HG02798 (cell line): ENCODE data around the gene RAP1B.
"Not testable (repeated sequence)": the region's sequence is repeated elsewhere in the genome, so short reads cannot be mapped to it uniquely, and the experiment has no call there.

Source experiments
- ATAC-seq: cut with Tn5 transposase; IDR thresholded peaks from one replicate; pipeline ENCODE4 v1.9.1; 2021; ENCODE audit warnings: mild to moderate bottlenecking; ENCODE audit not compliant: unreplicated experiment, poor library complexity

The RAP1B gene

GRCh38 chr12:68631227-68631626, 20.5 kb downstream of the RAP1B start:
- no peak for ATAC-seq

DNA sequence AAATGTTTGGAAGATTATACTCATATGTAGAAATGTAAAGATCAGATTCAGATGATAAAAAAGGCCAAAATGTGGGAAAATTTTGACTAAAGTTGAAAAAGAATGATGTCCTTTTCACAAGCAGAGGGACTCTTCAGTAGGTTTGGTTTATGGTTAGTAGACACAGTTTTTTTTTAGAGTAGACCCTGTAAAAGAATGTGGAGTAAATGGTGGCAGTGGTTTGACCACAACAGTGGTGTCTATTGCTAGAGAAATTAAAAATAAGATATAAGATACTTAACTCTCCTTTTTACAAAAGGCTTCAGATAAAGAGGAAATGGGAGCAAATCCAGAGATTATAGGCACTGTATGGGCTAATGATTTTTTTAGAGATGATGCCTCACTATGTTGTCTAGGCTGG, 21.8 kb downstream of the RAP1B start:
- no peak for ATAC-seq

GRCh38 chr12:68633614-68634558, 23.2 kb downstream of the RAP1B start:
- no peak for ATAC-seq

- ATAC-seq = no peak
These were observed 25.6 kb downstream of the RAP1B start for GRCh38 chr12:68636268-68636667.

DNA sequence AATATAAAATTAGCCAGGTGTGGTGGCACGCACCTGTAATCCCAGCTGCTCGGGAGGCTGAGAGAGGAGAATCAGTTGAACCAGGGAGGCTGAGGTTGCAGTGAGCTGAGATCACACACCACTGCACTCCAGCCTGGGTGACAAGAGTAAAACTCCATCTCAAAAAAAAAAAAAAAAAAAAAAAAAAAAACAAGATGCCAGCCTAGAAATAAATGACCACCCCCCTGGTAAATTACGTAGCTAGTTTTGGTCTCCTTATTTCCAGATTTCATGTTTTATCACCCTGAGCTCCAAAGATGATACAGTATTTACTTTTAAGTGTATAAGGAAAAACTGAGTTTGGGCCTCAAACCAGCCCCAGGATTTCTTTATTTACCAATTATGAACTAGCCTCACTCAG, 26.7 kb downstream of the RAP1B start:
- ATAC-seq = not testable (repeated sequence)

DNA sequence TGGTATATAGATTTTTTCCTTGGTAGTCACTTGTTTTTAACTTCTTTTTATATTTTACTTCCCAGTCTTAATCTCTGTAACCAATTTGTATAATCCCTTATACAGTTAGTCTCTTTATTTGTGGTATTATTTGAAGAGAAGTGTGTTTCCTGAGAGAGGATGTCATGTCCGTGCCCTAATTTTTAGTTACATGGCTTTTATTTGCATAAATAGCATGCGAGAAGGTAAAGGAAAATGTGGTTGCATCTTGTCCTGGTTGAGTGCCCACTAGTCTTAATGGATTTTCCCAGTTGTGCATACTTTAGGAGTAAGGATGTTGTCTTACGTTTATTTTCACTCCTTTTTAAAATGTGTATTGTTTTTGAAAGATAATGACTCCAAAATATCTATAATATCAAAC, 27.5 kb downstream of the RAP1B start:
- ATAC-seq = no peak

DNA sequence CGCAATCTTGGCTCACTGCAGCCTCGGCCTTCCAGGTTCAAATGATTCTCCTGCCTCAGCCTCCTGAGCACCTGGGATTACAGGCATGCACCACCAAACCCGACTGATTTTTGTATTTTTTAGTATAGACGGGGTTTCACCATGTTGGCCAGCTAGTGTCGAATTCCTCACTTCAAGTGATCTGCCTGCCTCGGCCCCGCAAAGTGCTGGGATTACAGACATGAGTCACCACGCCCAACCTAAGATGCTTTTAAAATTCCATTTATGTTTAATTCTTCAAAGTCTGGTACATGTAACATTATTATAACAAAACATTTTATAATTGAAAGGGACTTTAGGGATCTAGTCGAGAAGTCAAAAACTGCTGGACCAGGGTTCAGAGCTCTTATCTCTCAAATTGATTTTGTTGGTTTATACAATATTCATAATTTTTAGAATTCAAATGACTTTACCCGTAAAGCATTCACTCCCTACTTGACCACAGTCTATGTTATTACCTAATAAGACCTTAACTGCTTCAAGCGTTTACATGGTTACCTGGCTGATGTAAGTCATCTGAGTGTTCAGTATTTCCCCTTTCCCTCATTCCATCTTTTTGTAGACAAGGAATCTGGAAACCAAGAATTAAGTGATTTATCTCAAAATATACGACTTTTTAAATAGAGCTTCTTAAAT, 28.2 kb downstream of the RAP1B start:
- ATAC-seq = no peak

GRCh38 chr12:68639396-68639767, 28.7 kb downstream of the RAP1B start:
- ATAC-seq = no peak

DNA sequence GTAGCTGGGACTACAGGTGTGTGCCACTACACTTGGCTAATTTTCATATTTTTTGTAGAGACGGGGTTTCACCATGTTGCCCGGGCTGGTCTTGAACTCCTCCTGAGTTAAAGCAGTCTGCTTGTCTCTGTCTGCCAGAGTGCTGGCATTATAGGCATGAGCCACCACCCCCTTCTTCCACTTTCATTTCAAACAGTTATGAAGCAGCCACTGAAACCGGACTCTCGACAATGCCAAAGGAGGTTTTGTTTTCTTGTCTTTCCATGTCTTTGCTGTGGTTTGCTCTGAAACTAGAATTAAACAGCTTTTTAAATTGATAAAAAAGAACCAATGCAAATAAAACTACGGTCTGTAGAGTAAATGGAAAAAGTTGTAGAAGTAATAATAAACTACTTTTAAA, 30.4 kb downstream of the RAP1B start:
- ATAC-seq = peak; percentile 94

DNA sequence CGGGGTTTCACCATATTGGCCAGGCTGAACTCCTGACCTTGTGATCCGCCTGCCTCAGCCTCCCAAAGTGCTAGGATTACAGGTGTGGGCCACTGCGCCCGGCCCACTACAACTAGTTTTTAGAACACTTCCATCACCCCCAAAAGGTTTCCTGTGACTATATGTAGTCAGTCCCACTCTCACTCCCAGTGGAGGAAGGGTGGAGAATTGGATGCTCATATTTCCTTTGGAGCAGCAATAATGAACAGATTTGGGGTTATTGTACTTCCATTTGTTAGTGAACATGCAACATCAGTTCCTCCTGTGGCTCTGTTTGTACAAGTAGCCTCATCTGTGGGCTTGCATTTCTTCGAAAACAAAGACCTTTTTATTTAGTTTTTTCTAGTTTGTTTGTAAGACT, 35.8 kb downstream of the RAP1B start:
- no peak for ATAC-seq

GRCh38 chr12:68647507-68647906, 36.8 kb downstream of the RAP1B start:
- no peak for ATAC-seq

GRCh38 chr12:68648179-68648578, 37.5 kb downstream of the RAP1B start:
- ATAC-seq = no peak

DNA sequence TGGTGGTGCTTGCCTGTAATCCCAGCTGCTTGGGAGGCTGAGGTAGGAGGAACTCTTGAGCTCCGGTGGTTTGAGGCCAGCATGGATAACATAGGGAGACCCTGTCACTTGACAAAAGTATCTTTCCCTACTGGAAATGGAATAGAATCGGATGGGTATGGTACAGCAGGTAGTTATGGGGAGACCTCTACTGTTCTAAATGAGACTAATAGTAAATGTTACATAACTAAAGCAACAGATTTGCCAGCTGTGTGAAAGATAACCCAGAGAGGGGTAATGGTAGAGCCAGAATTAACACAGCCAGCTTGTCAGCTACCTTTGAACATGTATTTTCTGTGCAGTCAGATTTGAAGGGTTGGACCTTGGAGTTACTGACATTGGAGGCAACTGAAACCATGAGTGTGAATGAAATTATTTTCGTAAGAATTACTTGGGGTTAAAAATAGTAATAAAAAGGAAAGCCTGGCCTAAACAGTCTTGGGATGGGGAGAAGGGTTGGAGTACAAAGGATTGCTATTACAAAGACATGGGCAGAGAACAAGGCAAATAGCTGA, 54.4 kb downstream of the RAP1B start:
- no peak for ATAC-seq

DNA sequence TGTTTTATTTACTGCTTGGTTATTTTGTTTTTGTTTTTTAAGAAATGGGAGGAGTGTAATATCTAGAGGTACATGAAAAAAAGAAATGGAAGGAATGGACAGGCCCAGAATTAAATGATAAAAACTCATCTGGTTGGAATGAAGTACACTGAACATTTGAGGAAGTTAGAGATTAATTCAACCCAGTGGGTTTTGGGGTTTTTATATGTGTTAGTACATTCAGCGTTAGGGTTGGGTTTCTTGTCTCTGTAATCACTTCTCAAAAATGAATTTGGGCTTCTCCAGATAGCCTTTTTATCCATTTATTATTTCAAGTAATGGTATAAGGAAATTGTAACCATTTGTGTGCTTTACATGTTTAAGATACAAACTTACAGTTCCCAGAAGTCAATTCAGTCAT, 56.6 kb downstream of the RAP1B start:
- no peak for ATAC-seq

DNA sequence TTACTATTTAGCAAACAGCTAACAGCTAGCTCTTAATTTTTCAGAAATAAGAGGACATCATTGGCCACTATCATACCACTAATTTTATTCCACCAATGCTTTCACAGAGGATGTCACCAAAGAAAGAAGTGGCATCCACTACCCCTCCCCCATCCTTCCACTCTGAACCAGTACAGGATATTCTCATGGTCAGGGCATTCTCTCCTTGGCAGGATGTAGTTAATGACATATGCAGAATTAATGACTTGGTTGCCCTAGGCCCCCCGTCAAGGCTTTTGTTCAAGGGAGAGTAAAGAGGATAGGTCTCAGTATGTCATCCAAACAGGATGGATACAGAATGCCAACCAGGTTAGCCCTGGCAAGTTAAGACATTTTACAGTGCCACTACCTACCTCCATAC, 57.2 kb downstream of the RAP1B start:
- ATAC-seq = no peak

DNA sequence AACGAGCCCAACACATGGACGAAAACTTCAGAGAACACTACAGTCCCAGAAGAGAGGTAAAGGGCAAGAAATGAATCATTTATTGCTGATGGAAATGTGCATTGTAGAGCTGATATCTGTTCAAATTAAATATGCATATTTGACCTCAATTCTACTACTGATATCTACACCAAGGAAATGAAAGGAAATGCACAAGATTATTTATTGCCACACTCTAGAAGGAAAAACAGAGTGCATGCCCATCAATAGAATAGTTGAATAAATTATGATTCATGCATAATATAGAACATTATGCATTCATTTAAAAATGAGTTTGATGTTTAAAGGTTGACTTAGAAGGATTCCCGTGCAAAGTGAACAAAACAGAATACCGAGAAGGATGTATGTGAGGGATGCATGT, 60.5 kb downstream of the RAP1B start:
- ATAC-seq = no peak

DNA sequence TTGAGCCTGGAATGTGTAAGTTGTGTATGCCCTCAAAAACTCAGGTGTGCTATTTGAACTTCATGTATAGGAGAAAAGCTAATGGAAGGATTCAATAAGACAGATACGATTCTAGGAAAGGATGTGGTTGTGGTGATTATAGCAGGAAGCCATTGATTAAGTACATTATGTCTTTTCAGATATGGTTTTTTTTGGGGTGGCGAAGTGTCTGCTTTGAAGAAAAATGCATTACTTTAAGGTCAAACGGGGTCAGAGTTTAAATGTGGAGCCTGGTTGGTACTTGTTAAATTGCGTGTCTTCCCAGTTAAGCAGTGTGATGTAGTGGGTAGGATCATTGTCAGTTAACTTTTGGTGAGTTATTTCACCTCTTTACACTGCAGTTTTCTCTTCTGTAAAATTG, 63.1 kb downstream of the RAP1B start:
- ATAC-seq = no peak

- no peak for ATAC-seq
These were observed 63.7 kb downstream of the RAP1B start for GRCh38 chr12:68674376-68674775.

GRCh38 chr12:68675101-68675842, 64.6 kb downstream of the RAP1B start:
- ATAC-seq = no peak

DNA sequence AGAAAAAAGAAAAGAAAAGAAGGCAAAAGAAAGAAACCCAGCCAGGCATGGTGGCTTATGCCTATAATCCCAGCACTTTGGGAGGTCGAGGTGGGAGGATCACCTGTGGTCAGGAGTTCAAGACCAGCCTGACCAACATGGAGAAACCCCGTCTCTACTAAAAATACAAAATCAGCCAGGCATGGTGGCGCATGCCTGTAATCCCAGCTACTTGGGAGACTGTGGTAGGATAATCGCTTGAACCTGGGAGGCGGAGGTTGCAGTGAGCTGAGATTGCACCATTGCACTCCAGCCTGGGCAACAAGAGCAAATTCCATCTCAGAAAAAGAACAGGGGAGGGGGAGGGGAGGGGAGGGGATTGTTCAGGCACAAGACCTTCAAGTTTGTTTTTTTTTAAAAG, 66.2 kb downstream of the RAP1B start:
- ATAC-seq = not testable (repeated sequence)

DNA sequence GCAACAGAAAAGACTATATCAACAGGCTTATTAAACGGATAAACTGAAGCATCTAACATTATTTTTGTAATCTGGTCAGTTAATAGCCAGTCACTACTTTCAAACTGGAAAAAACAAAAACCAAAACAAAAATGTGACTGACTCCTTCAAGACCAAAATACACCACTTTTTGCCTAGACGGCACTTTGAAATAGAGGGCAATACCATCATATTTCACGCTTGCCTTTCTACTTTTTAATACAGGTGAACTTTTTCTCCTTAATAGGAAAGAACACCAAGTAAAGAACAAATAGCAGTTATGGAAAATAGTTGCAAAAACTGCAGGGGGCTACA, 75.5 kb downstream of the RAP1B start:
- peak; percentile 2 for ATAC-seq
